RPMI7951 (cell line): ENCODE measurements around the gene MICAL3. TPM values are rescaled to one million over a fixed set of nuclear protein-coding genes. Genes with fewer than 3 reads are reported as not detected.
"Not testable (repeated sequence)": the region's sequence is repeated elsewhere in the genome, so short reads cannot be mapped to it uniquely, and the experiment has no call there.

Source experiments
- DNase-seq: peaks from one replicate; pipeline ENCODE4 v3.0.0-alpha.2; 2012; ENCODE audit warnings: low read depth
- total RNA-seq: library from RNA; depleted of rRNA; stranded (reverse); fragments of >200 nt; shearing (Covaris generic); gene quantifications from 2 replicates; pipeline ENCODE4 v1.2.3, GENCODE V29; 2014

MICAL3 gene
- total RNA-seq, 1 experiment from 2014 or later, result 16.0 TPM

GRCh38 chr22:17780116-17780740 is 244.1 kb downstream of the MICAL3 start:
- no peak for DNase-seq

- no peak for DNase-seq
These were observed 244.9 kb downstream of the MICAL3 start for GRCh38 chr22:17779286-17780115.

- DNase-seq, result no peak
These were observed 245.9 kb downstream of the MICAL3 start for GRCh38 chr22:17778412-17778976.

- DNase-seq, result no peak
These were observed 246.7 kb downstream of the MICAL3 start for GRCh38 chr22:17777717-17778044.

GRCh38 chr22:17777005-17777716 is 247.2 kb downstream of the MICAL3 start:
- DNase-seq, result no peak

GRCh38 chr22:17775781-17776465 is 248.4 kb downstream of the MICAL3 start:
- DNase-seq, result no peak

- DNase-seq, result no peak
These were observed 249.3 kb downstream of the MICAL3 start for GRCh38 chr22:17774926-17775685.

GRCh38 chr22:17774206-17774925 is 250.0 kb downstream of the MICAL3 start, which contains the start of gene BID:
TSS of gene BID (minus strand) at chr22:17774469. CDS start at chr22:17750116, 24,353 bp downstream.
- peak; percentile 25 for DNase-seq

GRCh38 chr22:17773606-17774205 is 250.7 kb downstream of the MICAL3 start:
- DNase-seq, result peak; percentile 39

GRCh38 chr22:17772958-17773605 is 251.3 kb downstream of the MICAL3 start:
- DNase-seq, result peak; percentile 51

- peak; percentile 71 for DNase-seq
These were observed 252.0 kb downstream of the MICAL3 start for GRCh38 chr22:17772249-17772957.

GRCh38 chr22:17770180-17771077 is 253.9 kb downstream of the MICAL3 start:
- no peak for DNase-seq

GRCh38 chr22:17769716-17770082 is 254.7 kb downstream of the MICAL3 start:
- DNase-seq, result no peak

- no peak for DNase-seq
These were observed 255.2 kb downstream of the MICAL3 start for GRCh38 chr22:17769013-17769715.

- no peak for DNase-seq
These were observed 256.9 kb downstream of the MICAL3 start for GRCh38 chr22:17767233-17768065.

- not testable (repeated sequence) for DNase-seq
These were observed 259.5 kb downstream of the MICAL3 start for GRCh38 chr22:17764852-17765251.
